Measurements from ENCODE around the gene TXNDC11.
A peak's percentile ranks its signal among the peaks of the same experiment; 100 is the strongest.

TXNDC11 gene

DNA sequence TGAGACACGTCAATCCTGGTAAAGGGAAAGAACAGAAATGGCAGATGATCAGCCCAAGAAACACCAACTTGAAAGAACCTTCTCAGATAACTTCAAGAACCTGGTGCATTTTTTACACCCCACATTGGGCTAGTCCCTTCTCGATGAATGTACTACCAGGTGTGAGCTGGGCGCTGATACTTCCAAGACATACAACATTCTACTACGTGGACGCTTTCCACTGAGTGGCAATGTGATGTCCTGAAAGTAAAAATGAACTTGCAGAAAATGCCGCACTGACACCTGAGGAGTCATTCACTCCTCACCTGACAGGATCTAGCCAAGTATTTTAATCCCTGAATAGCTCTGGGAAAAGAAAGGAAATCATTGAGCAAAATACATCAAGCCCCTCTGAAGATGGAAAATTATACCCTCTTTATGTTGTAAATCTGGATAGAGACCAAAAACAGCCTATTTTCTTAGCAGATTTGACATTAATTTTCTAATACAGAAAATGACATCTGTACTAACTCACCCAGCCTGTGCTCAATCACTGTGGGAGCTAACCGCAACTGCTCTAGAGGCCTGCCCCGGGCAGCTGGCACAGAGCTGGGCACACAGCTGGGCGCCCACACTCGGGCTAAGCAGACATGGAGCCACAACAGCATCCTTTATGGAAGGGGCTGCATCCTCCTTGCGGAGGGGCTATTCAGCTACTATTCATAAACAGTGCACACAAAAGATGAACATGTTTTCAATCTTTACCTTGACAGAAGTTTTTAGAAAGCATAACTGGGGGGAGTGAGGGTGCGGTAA lies 58.2 kb downstream of the TXNDC11 start:
- no peak overlapping the region for H3K4me3 ChIP-seq (ENCODE audit: low read depth, low read length)
- TF ChIP-seq POLR2A (IDR thresholded peaks at IDR 0.05; ENCODE audit: extremely low read depth, insufficient read length) (no peak), MYC (IDR thresholded peaks at IDR 0.05; ENCODE audit: low read depth, low read length) (no peak), CTCF (IDR thresholded peaks at IDR 0.05; ENCODE audit: low read depth, low read length) (no peak), MAX (IDR thresholded peaks at IDR 0.05; ENCODE audit: low read depth, low read length) (no peak)
- no peak for DNase-seq (ENCODE audit: low read depth)

GRCh38 chr16:11683145-11683544 lies 59.5 kb downstream of the TXNDC11 start:
- no peak overlapping the region for H3K4me3 ChIP-seq (ENCODE audit: low read depth, low read length)
- TF ChIP-seq MYC (IDR thresholded peaks at IDR 0.05; ENCODE audit: low read depth, low read length): no peak
- TF ChIP-seq MAX (IDR thresholded peaks at IDR 0.05; ENCODE audit: low read depth, low read length): no peak
- no peak for TF ChIP-seq POLR2A (IDR thresholded peaks at IDR 0.05; ENCODE audit: extremely low read depth, insufficient read length)
- DNase-seq (ENCODE audit: low read depth): no peak

DNA sequence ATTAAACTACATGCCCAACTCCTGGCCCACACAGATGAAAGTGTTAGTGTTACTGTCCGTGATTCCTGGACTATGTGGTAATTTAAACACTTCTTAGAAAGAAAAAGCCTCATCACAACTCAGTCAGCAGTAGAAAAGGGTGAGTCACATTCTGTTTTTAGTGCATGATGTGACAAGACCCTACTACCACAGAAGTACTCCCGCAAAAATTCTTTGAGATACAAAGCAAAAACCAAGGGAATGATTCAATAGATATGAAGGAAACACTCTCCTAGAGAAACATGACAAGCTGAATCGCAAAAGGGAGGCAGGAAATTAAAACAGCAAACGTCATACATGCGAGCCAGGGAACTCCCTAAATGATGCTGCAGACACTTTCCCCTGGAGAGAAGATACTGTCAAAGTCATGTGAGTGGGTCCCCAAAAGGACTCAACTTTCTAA lies 60.0 kb downstream of the TXNDC11 start:
- peak; percentile 26 for DNase-seq (ENCODE audit: low read depth)
- no peak overlapping the region for H3K4me3 ChIP-seq (ENCODE audit: low read depth, low read length)
- TF ChIP-seq POLR2A (IDR thresholded peaks at IDR 0.05; ENCODE audit: extremely low read depth, insufficient read length): no peak
- TF ChIP-seq MAX (IDR thresholded peaks at IDR 0.05; ENCODE audit: low read depth, low read length): no peak
- no peak for TF ChIP-seq MYC (IDR thresholded peaks at IDR 0.05; ENCODE audit: low read depth, low read length)
- TF ChIP-seq CTCF (IDR thresholded peaks at IDR 0.05; ENCODE audit: low read depth, low read length): no peak

DNA sequence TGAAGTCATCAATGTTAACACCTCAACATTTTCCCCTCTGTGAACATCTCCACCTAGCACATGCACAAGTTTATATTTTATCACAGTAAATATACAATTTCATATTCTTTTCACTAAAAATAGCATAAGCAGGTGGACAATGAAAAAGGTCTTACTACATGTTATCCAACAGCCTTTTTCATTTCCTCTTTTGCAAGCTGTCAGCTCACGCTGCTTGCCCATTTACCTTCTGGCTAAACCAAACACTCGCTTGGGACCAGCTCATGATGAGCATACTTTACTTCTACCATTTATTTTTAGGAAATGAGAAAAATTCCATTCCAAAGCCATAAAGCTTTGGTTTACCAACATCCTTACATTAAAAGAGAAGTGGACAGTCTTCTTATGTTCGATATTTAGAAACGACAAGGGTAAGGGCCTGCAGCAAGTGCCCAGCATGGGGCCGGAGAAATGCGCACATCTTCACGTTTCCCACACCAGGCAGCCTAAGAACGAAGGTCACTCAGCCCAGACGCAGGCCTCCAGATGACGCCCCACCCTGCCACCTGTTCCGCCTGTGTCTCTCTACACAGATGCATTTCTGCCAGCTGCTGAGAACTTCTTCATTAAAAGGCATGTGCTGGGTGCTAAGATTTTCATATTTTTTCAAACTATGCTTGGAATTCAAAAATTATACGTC lies 60.5 kb downstream of the TXNDC11 start:
- TF ChIP-seq MAX (IDR thresholded peaks at IDR 0.05; ENCODE audit: low read depth, low read length) (no peak), MYC (IDR thresholded peaks at IDR 0.05; ENCODE audit: low read depth, low read length) (no peak), CTCF (IDR thresholded peaks at IDR 0.05; ENCODE audit: low read depth, low read length) (no peak), POLR2A (IDR thresholded peaks at IDR 0.05; ENCODE audit: extremely low read depth, insufficient read length) (no peak)
- peak; percentile 24 for DNase-seq (ENCODE audit: low read depth)
- H3K4me3 ChIP-seq (ENCODE audit: low read depth, low read length): no peak overlapping the region

DNA sequence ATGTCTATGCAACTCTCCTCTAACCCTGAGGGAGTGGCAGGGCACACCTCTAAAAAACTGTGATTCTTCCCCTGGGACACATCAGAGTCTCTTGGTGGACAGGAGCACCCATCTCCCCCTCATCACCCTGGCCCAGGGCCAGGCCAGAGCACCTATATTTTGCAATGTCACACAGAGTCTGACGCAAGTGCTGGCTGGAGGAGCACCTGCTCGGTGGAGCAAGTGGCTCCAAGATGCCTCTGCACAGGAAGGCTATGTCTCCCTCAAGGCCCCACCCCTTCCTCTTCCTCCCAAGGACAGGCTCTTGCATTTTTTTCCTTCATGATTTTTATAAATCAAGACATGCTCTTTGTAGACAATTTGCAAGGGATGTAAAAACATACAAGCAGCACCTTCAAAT lies 61.1 kb downstream of the TXNDC11 start:
- no peak for TF ChIP-seq MYC (IDR thresholded peaks at IDR 0.05; ENCODE audit: low read depth, low read length)
- TF ChIP-seq MAX (IDR thresholded peaks at IDR 0.05; ENCODE audit: low read depth, low read length): no peak
- DNase-seq (ENCODE audit: low read depth): peak; percentile 47
- no peak overlapping the region for H3K4me3 ChIP-seq (ENCODE audit: low read depth, low read length)

DNA sequence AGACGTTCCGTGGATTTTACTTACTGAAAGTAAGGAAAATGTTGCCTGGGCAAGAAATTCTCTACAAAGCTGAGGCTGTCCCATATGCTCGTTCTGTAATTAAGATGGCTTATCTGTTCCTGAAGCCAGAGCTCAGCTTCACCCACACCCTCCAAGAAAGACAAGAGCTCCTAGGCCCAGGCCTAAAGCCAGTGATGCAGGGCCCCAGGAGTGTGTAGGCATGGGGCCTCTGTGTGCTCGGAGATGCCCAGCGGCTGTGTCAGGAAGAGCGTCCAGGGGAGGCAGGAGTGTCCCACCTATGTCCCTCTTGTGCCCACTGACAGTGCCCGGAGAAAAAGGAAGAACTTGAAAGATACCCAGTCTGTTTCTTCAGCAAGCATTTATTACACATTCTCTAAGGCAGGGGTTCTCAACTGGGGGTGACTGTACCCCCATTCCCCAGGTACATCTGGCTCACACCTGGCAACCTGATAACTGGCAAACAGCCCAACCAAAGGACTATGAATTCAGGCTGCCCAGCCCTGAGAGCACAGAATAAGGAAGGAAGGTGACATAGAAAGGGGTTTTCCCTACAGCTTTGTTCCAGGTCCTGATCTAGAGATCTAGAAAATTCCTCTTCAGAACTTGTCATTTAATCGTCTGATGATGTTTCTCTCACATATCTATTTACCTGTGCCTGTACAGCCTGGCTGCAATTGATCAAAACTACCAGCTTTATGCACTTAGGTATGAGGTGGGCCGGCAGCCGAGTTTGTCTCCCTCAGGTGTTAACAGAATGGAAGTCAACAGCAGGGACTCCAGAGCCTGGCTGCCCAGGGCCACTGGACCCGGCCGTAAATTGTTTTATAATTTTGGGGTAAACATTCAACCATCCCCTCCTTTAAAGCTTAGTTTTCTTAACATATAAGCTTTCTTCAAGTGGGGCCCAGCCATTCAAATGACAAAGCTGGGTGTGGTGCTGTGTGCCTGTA lies 62.4 kb downstream of the TXNDC11 start:
- H3K4me3 ChIP-seq (ENCODE audit: low read depth, low read length): no peak overlapping the region
- DNase-seq (ENCODE audit: low read depth): no peak

More for the DNA sequence above, 62.4 kb downstream of the TXNDC11 start:
- no peak for TF ChIP-seq POLR2A (IDR thresholded peaks at IDR 0.05; ENCODE audit: extremely low read depth, insufficient read length)
- TF ChIP-seq CTCF (IDR thresholded peaks at IDR 0.05; ENCODE audit: low read depth, low read length): no peak
- TF ChIP-seq MYC (IDR thresholded peaks at IDR 0.05; ENCODE audit: low read depth, low read length): no peak
- no peak for TF ChIP-seq MAX (IDR thresholded peaks at IDR 0.05; ENCODE audit: low read depth, low read length)

All from NB4 (cell line).